HG03460 (cell line): ENCODE measurements around the gene CMBL.
"Not testable (repeated sequence)": the region's sequence is repeated elsewhere in the genome, so short reads cannot be mapped to it uniquely, and the experiment has no call there.

ENCODE experiments used
- ATAC-seq: cut with Tn5 transposase; IDR thresholded peaks from one replicate; pipeline ENCODE4 v1.9.1; 2021; ENCODE audit not compliant: unreplicated experiment

Gene CMBL

GRCh38 chr5:10307206-10308148 is at the start of gene CMBL:
Gene CMBL (minus strand): TSS chr5:10307902. CDS start chr5:10290762, 17,140 bp downstream.
- ATAC-seq: peak; percentile 78

DNA sequence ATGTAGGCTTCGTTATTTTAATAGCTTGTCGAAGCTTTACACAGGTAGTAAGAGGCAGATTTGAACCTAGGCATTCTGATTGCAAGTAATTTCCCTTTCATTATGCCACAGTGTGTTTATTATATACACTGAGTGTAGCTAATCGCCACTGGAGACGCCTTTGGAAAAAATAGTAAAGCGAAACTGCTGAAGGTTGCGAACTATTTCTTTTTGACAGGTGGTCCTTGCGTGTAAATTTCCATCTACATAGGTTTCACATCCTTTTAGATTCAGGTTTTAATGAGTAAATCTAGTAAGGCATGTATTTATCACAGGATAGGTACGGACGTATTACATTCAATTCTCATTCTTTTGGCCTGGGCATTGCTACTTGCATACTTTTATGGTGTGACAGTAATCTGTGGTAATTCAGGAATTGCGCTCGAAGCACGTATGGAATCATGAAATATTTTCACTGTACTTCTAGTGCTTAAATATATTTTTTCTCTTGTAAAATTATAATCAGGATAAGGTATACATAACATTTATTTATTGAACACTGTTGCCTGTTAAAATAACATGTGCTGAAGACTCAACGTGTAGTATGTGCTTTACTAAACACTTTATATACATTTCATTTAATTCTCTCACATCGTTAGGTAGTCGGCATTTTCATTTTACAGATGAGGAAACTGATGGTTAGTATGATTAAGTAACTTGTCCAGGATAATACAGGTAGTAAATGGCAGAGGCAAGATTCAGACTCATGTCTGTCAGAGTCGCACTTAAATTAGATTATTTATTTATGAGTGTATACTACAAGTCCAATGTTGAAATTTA is 47.6 kb upstream of the CMBL start:
- ATAC-seq: no peak

GRCh38 chr5:10354048-10354872 is 46.6 kb upstream of the CMBL start:
- ATAC-seq: peak; percentile 24

- ATAC-seq: peak; percentile 87
Observed at GRCh38 chr5:10353241-10354047, 45.7 kb upstream of the CMBL start, which contains the start of gene MARCHF6. Gene MARCHF6 (plus strand): TSS chr5:10353695. CDS start chr5:10353899, 204 bp downstream.

DNA sequence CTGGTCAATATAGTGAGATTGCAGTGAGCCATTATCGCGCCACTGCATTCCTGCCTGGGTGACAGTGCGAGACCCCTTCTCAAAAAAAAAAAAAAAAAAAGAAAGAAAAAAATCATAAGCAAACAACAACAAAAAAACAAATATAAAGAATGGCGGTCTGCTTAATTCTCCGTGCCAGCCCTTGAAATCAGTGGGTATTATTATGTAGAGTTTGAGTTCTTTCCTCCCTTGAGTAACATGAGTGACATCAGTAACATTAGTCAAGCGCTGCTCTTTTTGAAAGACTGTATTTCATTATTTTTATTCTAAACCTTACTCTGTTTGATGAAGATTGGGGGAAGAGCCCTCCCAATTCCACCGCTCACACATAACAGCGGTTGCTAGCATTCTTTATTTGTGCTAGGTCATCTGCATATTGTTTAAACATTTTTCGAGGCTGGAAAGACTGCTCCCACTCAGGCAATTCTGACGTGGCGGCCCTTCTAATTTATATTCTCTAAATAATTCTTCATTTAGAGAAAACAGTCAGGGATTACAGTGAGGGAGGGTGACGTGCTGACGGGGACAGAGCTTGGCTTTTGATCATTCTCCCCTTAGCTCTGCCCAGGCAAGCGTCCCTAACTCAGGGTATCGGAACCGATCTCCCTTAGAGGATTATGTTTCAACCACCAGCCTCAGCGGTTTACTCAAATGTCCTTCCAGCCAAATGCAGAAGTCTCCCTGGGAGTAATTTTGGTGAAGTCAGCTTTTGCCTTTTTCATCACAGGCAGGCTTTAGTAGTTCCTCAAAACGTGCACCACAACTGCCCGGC is 44.9 kb upstream of the CMBL start:
- peak; percentile 17 for ATAC-seq

GRCh38 chr5:10351919-10352318 is 44.2 kb upstream of the CMBL start:
- no peak for ATAC-seq

GRCh38 chr5:10351199-10351905 is 43.6 kb upstream of the CMBL start:
- ATAC-seq: no peak

DNA sequence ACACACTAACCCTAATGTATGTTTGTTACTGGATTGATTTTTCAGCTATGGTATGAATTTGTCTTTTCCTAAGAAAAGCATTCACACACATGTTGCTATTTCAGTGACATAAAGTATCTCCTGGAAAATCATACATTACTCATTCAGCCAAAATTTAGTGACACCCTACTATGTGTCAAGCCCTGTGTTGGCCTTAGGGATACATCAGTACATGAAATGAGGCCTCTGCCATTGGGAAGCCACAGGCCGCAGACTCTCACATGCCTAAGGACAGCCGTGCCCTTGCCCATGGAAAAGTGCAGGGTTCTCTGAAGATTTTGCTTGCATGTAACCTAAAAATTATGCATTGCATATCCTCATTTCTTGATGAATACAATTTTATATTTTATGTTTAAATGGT is 40.6 kb upstream of the CMBL start:
- ATAC-seq: no peak

GRCh38 chr5:10344461-10345106 is 36.9 kb upstream of the CMBL start:
- not testable (repeated sequence) for ATAC-seq

DNA sequence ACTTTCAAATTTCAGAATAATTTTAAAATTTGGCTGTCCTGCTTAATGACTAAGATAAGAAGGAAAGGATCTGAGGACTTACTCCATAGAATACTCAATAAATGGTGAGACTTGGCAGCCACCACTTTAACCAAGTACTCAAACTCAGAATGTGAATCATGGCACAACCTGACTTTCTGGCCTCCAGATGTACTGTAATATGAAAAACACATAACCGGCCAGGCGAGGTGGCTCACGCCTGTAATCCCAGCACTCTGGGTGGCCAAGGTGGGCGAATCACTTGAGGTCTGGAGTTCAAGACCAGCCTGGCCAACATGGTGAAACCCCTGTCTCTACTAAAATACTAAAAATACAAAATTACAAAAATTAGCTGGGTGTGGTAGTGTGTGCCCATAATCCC is 35.8 kb upstream of the CMBL start:
- no peak for ATAC-seq

GRCh38 chr5:10339958-10340357 is 32.3 kb upstream of the CMBL start:
- ATAC-seq: no peak

GRCh38 chr5:10339058-10339811 is 31.5 kb upstream of the CMBL start:
- no peak for ATAC-seq

DNA sequence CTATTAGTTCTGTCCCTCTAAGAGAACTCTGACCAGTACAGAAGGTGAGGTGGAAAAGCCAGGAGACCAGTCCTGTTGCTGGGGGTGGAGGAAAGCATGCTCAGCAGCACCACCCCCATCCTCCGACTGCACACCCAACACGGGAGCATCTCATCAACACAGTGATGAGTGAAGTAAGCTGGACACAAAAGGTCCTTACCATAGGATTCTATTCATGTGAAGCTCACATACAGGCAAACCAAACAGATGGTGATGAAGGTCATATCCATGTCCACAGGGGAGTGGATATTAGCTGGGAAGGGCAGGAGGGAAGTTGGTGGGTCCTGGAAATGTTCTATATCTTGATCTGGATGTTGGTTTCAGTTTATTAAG is 31.0 kb upstream of the CMBL start:
- ATAC-seq: no peak

DNA sequence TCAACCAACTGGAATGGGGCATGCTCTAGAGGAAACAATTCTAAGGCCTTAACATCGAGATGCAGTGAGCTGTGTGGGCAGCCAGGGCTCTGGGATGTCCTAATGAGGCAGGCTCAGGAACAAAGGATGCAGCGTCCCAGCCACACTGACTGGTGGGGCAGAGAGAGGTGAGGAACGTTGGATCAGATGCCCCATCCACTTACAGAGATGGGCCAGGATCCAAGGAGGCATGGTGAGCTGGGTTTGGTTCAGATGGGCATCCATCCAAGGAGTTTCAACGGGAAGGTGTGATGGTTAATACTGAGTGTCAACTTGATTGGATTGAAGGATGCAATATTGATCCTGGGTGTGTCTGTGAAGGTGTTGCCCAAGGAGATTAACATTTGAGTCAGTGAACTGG is 30.3 kb upstream of the CMBL start:
- no peak for ATAC-seq

- no peak for ATAC-seq
Observed at GRCh38 chr5:10337107-10337506, 29.4 kb upstream of the CMBL start.

DNA sequence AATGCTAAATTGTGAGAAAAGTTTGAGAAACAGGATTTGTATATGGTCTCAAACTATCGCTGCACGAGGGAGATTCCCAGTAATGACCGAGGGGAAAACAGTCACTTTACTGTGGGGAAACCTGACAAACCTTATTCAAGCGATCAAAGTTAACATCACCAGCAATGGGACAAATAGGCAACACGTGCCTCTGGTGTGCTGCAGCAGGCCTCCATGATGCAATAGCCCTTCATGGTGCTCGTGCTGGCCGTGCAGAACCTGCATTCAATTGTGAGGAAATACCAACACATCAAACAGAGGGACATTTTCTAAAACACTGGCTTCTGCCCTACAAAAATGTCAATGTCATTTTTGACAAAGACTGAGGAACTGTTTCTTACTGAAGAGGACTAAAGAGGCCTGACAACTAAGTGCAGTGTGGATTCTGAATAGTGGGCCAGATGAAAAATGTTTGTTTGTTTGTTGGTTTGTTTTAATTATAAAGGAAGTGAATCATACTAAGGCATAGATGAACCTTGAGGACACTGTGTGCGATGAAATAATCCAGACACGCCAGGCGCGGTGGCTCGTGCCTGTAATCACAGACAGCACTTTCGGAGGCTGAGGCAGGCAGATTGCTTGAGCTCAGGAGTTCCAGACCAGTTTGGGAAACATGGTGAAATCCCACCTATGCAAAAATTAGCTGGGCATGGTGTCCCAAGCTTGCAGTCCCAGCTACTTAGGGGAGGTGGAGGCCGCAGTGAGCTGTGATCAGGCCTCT is 28.2 kb upstream of the CMBL start:
- ATAC-seq: no peak

- ATAC-seq: no peak
Observed at GRCh38 chr5:10334831-10335230, 27.1 kb upstream of the CMBL start.
